ENCODE results near the gene TTC19.
"Not testable (repeated sequence)": the region's sequence is repeated elsewhere in the genome, so short reads cannot be mapped to it uniquely, and the experiment has no call there.

The TTC19 gene

DNA sequence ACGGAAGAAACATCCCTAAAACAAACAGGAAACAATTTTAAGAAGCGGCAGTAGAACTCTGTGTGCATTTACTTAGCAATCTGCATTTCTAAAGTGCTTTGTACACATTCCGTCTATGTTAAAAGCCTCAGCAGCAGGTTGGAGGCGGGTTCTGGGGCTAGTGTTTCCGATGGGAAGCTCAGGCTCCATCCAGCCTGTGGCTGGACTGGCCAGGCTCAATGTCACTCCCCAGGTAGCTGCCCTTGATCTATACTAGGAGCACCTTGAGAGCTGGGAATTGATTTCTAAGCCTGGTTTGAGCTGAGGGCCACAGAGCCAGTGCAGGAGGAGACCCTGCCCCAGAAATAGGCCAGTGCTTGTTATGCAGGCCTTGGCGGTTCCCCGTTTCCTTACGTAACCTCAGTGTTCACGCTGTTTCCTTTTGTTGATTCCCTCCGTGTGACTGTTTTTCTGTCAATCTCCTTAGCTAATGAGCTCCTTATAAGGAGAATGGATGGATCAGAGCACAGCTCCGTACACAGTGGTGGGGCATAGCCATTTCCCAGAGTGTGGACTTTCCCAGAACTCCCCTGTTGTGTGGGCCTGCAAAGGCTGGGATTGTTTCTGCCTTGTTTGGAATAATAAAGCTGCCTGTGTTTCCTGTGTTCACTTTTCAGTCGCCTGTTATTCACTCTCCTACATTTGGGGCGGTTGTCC lies 33.3 kb upstream of the TTC19 start:
- ATAC-seq (replicated peaks; ENCODE audit: extremely low read depth, poor library complexity, severe bottlenecking), result no peak
- Mint-ChIP-seq H3K9me3 (no peaks in the 10 kb centered on the region), H3K27me3 (peaks cover 32% of the 10 kb centered on the region), H3K4me3 (no peak overlapping the region), H3K27ac (ENCODE audit: low read depth) (no peak overlapping the region), H3K36me3 (ENCODE audit: insufficient read depth) (no peaks in the 10 kb centered on the region), H3K4me1 (no peaks in the 10 kb centered on the region)
- no peak for DNase-seq (ENCODE audit: low spot score in 2 of 2)

DNA sequence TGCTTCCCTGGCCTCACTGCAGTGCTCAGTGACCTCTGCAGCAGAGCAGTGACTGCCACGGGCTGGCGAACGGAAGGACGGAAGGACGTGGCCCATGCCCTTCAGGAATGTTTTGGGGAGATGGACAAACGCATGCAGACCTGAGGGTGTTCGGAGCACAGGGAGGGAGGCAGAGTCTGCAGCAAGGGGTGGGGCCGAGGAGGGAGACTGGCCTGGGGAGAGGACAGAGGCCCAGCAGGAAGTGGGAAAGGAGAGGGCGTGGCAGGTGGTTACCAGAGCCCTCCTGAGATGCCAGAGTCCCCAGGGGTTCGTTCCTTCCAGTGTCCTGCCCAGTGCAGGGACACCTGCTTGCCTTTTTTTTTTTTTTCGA lies 32.8 kb upstream of the TTC19 start:
- H3K27me3 Mint-ChIP-seq, result peaks cover 32% of the 10 kb centered on the region
- no peak overlapping the region for H3K4me3 Mint-ChIP-seq
- H3K4me1 Mint-ChIP-seq, result no peaks in the 10 kb centered on the region
- no peak for ATAC-seq (replicated peaks; ENCODE audit: extremely low read depth, poor library complexity, severe bottlenecking)
- H3K9me3 Mint-ChIP-seq, result no peaks in the 10 kb centered on the region
- no peak for DNase-seq (ENCODE audit: low spot score in 2 of 2)
- H3K27ac Mint-ChIP-seq (ENCODE audit: low read depth), result no peak overlapping the region
- no peaks in the 10 kb centered on the region for H3K36me3 Mint-ChIP-seq (ENCODE audit: insufficient read depth)

DNA sequence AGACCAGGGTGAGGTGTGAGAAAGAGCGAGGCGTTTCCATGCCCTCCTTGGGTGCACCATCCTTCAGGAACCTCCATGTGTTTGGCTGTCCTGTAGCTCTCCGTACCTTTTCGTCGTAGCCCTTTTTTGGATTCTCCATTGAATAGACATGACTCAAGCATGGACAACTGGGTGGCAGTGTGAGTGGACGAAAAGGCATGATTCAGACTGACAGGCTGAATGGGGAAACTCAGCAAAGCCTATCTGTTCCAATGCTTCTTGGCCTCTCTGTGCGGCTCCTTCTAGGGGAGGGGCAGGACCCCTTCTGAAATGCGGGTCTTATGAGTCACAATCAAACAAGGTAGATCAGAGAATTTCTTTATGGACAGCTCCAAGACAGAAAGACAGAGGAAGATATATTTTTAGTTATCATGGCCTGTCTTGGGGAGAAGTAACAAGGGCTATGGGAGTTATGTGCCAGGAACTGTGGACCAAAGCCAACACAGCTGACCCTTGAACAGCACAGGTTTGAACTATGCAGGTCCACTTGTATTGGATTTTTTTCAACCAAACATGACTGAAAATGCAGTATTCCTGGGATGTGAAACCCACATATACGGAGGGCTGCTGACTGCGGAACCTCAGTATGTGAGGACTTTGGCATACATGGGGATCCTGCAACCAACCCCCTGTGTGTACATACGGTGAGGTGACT lies 31.8 kb upstream of the TTC19 start:
- no peaks in the 10 kb centered on the region for H3K36me3 Mint-ChIP-seq (ENCODE audit: insufficient read depth)
- no peak overlapping the region for H3K4me3 Mint-ChIP-seq
- no peaks in the 10 kb centered on the region for H3K9me3 Mint-ChIP-seq
- H3K27me3 Mint-ChIP-seq, result peaks cover 32% of the 10 kb centered on the region
- DNase-seq (ENCODE audit: low spot score in 2 of 2) (no peak), ATAC-seq (replicated peaks; ENCODE audit: extremely low read depth, poor library complexity, severe bottlenecking) (no peak)
- no peak overlapping the region for H3K27ac Mint-ChIP-seq (ENCODE audit: low read depth)
- H3K4me1 Mint-ChIP-seq, result no peaks in the 10 kb centered on the region

DNA sequence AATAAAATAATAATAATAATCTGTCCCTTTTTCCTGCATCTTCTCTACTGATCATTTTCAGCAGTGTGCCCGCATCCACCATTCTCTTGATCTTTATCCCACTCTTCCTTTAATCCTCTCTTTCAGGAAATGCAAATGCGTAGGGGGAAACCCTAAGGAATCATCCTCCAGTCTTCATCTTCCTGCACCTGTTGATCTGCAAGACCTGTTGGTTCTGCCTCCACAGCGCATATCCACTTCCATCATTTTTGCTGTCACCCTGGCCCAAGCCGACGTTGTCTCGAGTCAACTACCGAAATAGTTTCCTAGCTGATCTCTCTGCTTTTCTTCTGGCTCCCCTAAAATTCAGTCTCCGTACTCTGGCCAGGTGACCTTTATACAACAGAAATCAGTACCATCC lies 30.2 kb upstream of the TTC19 start:
- H3K4me1 Mint-ChIP-seq, result no peaks in the 10 kb centered on the region
- H3K27me3 Mint-ChIP-seq, result peaks cover 32% of the 10 kb centered on the region
- no peak overlapping the region for H3K27ac Mint-ChIP-seq (ENCODE audit: low read depth)
- H3K9me3 Mint-ChIP-seq, result no peaks in the 10 kb centered on the region
- DNase-seq (ENCODE audit: low spot score in 2 of 2), result no peak
- ATAC-seq (replicated peaks; ENCODE audit: extremely low read depth, poor library complexity, severe bottlenecking), result no peak
- H3K4me3 Mint-ChIP-seq, result no peak overlapping the region
- H3K36me3 Mint-ChIP-seq (ENCODE audit: insufficient read depth), result peaks cover 1% of the 10 kb centered on the region

DNA sequence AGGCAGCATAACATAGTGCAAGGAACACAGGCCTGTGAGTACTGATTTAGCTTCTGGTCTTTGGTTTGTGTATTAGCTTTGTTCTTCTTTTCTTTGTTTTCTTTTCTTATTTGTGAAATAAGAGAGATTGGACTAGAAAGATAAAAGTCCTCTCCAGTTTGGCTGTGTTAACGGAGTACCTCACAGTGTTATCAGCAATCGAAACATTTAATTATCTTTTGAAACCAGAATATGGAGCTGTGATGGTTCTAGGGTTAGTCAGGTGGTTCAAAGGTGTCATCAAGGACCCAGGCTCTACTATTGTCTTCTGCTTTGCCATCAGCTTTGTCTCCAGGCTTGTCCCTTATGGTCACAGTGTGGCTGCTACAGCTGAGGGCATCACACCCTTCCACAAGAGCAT lies 29.1 kb upstream of the TTC19 start:
- DNase-seq (ENCODE audit: low spot score in 2 of 2) (no peak), ATAC-seq (replicated peaks; ENCODE audit: extremely low read depth, poor library complexity, severe bottlenecking) (no peak)
- peaks cover 1% of the 10 kb centered on the region for H3K36me3 Mint-ChIP-seq (ENCODE audit: insufficient read depth)
- no peaks in the 10 kb centered on the region for H3K4me1 Mint-ChIP-seq
- H3K27me3 Mint-ChIP-seq, result peaks cover 26% of the 10 kb centered on the region
- no peaks in the 10 kb centered on the region for H3K9me3 Mint-ChIP-seq
- no peak overlapping the region for H3K4me3 Mint-ChIP-seq
- H3K27ac Mint-ChIP-seq (ENCODE audit: low read depth), result no peak overlapping the region

DNA sequence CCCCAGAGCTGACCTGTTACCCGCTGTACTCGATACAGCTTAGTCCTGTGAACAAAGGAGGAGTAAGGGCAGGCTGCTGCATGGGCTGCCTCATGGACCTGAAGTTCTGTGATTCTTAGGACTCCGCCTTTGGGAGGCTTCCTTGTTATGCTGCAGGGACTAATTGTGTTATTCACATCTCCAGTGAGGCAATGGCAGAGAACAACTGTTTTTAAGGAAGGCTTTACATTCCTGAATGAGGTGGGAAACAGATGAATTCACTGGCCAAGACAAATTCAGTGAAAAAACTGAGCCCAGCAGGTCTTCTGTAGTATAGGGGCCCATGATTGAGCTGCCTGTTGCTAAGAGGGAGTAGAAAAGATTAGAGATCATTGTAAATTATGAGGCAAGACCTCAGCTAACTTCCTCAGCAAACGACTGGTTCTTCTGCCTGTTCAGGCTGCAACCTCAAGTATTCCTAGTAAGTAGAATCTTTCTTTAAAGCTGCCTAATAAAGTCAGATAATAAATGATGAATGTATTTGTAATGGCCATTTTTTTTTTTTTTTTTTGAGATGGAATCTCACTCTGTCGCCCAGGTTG lies 28.4 kb upstream of the TTC19 start:
- ATAC-seq (replicated peaks; ENCODE audit: extremely low read depth, poor library complexity, severe bottlenecking) (no peak), DNase-seq (ENCODE audit: low spot score in 2 of 2) (no peak)
- peaks cover 1% of the 10 kb centered on the region for H3K36me3 Mint-ChIP-seq (ENCODE audit: insufficient read depth)
- no peaks in the 10 kb centered on the region for H3K9me3 Mint-ChIP-seq
- H3K4me1 Mint-ChIP-seq, result no peaks in the 10 kb centered on the region
- H3K27ac Mint-ChIP-seq (ENCODE audit: low read depth), result no peak overlapping the region
- peaks cover 20% of the 10 kb centered on the region for H3K27me3 Mint-ChIP-seq
- H3K4me3 Mint-ChIP-seq, result no peak overlapping the region

DNA sequence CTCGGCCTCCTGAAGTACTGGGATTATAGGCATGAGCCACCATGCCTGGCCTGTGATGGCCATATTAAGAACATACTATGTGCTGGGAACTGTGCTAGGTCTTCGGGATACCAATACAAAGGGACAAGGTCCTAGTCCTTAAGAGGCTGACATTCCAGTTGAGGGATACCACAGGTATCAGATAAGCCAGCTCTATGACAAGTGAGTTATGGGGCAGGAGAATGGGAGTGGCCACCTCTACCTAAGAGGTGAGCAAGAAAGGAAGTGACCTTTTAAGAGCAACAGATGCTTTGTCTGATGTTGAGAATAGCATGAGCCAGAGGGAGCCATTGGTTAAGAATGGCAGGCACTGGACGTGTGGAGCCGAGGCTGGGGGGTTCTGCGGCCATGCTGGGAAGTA lies 27.7 kb upstream of the TTC19 start:
- Mint-ChIP-seq H3K36me3 (ENCODE audit: insufficient read depth) (peaks cover 3% of the 10 kb centered on the region), H3K27me3 (peaks cover 13% of the 10 kb centered on the region), H3K27ac (ENCODE audit: low read depth) (no peak overlapping the region), H3K9me3 (no peaks in the 10 kb centered on the region), H3K4me1 (no peaks in the 10 kb centered on the region), H3K4me3 (no peak overlapping the region)
- DNase-seq (ENCODE audit: low spot score in 2 of 2) (no peak), ATAC-seq (replicated peaks; ENCODE audit: extremely low read depth, poor library complexity, severe bottlenecking) (no peak)

DNA sequence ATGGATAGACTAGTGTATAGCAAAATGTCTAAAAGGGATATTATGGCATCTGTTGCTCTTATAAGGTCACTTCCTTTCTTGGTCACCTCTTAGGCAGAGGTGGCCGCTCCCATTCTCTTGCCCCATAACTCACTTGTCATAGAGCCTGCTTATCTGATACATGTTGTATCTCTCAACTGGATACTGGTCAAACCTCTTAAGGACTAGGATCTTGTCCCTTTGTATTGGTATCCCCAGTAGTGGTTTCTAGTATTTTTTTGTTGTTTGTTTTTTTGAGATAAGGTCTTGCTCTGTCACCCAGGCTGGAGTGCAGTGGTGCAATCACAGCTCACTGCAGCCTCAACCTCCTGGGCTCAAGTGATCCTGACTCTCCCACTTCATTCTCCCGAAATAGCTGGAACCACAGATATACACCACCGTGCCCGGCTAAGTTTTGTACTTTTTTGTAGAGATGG lies 27.1 kb upstream of the TTC19 start:
- H3K9me3 Mint-ChIP-seq, result no peaks in the 10 kb centered on the region
- H3K27me3 Mint-ChIP-seq, result peaks cover 9% of the 10 kb centered on the region
- no peaks in the 10 kb centered on the region for H3K4me1 Mint-ChIP-seq
- ATAC-seq (replicated peaks; ENCODE audit: extremely low read depth, poor library complexity, severe bottlenecking), result no peak
- no peak for DNase-seq (ENCODE audit: low spot score in 2 of 2)
- peaks cover 7% of the 10 kb centered on the region for H3K36me3 Mint-ChIP-seq (ENCODE audit: insufficient read depth)
- no peak overlapping the region for H3K27ac Mint-ChIP-seq (ENCODE audit: low read depth)
- no peak overlapping the region for H3K4me3 Mint-ChIP-seq

DNA sequence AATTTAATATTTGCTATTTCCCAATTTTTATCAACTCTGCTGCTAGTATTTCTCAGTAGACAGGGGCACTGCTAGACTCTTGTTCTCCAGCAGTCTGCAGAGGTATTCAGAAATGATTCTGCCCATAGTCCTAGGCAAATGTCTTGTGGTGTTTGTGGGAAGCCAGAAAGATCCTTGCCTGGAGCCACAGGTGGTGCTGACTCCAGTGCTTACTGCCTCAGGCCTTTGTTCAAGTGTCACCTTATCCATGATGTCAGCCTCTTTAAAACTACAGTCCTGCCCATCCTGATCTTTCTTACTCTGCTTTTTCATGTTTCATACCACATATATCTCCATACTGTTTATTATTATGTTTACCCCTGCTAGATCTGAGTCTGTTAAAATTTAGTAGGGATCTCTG lies 26.6 kb upstream of the TTC19 start:
- Mint-ChIP-seq H3K9me3 (no peaks in the 10 kb centered on the region), H3K36me3 (ENCODE audit: insufficient read depth) (peaks cover 11% of the 10 kb centered on the region), H3K27me3 (peaks cover 4% of the 10 kb centered on the region), H3K4me3 (no peak overlapping the region), H3K4me1 (no peaks in the 10 kb centered on the region), H3K27ac (ENCODE audit: low read depth) (no peak overlapping the region)
- ATAC-seq (replicated peaks; ENCODE audit: extremely low read depth, poor library complexity, severe bottlenecking), result no peak
- DNase-seq (ENCODE audit: low spot score in 2 of 2), result no peak

DNA sequence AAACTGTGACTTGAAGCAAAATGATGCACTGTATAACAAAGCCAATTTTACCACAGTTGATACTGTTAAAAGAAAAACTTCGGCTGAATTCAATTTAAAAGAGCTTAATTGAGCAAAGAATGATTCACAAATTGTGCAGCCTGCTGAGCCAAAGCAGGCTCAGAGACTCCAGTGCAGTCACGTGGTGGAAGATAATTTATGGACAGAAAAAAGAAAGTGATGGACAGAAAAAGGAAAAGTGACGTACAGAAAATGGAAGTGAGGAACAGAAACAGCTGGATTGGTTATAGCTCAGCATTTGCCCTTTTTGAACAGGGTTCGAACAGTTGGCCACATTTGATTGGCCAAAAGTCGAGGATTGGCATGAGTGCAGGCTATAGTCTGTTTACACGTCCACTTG lies 25.8 kb upstream of the TTC19 start:
- H3K9me3 Mint-ChIP-seq, result no peaks in the 10 kb centered on the region
- peaks cover 14% of the 10 kb centered on the region for H3K36me3 Mint-ChIP-seq (ENCODE audit: insufficient read depth)
- H3K27ac Mint-ChIP-seq (ENCODE audit: low read depth), result no peak overlapping the region
- H3K27me3 Mint-ChIP-seq, result no peaks in the 10 kb centered on the region
- H3K4me3 Mint-ChIP-seq, result no peak overlapping the region
- ATAC-seq (replicated peaks; ENCODE audit: extremely low read depth, poor library complexity, severe bottlenecking) (no peak), DNase-seq (ENCODE audit: low spot score in 2 of 2) (no peak)
- H3K4me1 Mint-ChIP-seq, result no peaks in the 10 kb centered on the region

DNA sequence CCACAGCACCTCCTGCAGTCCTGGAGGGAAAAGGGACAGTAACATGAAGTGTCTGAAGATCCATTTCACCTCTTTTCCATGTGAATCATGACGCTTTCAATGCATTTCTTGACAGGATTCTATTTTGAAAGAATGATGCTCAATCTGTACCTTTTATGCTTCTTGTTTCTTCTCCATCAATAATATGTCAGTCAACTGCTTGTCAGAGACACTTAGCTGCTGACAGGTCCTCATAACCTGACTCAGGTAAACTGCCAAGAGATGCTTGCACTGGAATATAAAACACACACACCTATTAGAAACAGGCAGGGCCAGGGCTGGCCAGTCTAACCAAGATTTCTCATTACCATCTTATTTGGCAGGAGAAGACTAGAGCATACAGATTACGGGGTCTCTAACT lies 21.7 kb upstream of the TTC19 start:
- DNase-seq (ENCODE audit: low spot score in 2 of 2) (no peak), ATAC-seq (replicated peaks; ENCODE audit: extremely low read depth, poor library complexity, severe bottlenecking) (no peak)
- Mint-ChIP-seq H3K4me1 (peaks cover 5% of the 10 kb centered on the region), H3K27me3 (no peaks in the 10 kb centered on the region), H3K27ac (ENCODE audit: low read depth) (no peak overlapping the region), H3K9me3 (no peaks in the 10 kb centered on the region), H3K4me3 (no peak overlapping the region), H3K36me3 (ENCODE audit: insufficient read depth) (peaks cover 18% of the 10 kb centered on the region)

DNA sequence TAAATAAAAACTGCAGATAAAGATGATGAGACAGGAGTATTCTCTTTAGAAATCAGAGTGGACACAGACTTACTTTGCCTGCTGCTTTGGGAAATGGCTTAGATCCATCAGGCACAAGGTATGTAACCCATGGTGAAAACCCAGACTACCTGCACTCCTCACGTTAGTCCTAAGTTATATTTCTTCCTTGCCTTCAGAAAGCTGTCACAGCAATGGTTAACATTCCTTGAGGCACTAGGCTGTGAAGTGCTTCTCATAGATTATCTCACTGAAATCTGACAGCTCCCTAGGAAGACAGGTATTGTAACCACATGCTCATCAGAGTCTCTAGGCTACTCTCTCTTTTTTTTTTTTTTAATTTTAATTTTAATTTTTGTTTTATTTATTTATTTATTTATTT lies 21.0 kb upstream of the TTC19 start:
- no peak overlapping the region for H3K4me3 Mint-ChIP-seq
- ATAC-seq (replicated peaks; ENCODE audit: extremely low read depth, poor library complexity, severe bottlenecking) (no peak), DNase-seq (ENCODE audit: low spot score in 2 of 2) (no peak)
- no peak overlapping the region for H3K27ac Mint-ChIP-seq (ENCODE audit: low read depth)
- peaks cover 19% of the 10 kb centered on the region for H3K36me3 Mint-ChIP-seq (ENCODE audit: insufficient read depth)
- H3K4me1 Mint-ChIP-seq, result peaks cover 5% of the 10 kb centered on the region
- H3K27me3 Mint-ChIP-seq, result no peaks in the 10 kb centered on the region
- H3K9me3 Mint-ChIP-seq, result no peaks in the 10 kb centered on the region

DNA sequence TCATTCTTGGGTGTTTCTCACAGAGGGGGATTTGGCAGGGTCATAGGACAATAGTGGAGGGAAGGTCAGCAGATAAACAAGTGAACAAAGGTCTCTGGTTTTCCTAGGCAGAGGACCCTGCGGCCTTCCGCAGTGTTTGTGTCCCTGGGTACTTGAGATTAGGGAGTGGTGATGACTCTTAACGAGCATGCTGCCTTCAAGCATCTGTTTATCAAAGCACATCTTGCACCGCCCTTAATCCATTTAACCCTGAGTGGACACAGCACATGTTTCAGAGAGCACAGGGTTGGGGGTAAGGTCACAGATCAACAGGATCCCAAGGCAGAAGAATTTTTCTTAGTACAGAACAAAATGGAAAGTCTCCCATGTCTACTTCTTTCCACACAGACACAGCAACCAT lies 20.6 kb upstream of the TTC19 start:
- DNase-seq (ENCODE audit: low spot score in 2 of 2); H3K4me1 Mint-ChIP-seq; H3K4me3 Mint-ChIP-seq; H3K27me3 Mint-ChIP-seq; ATAC-seq (replicated peaks; ENCODE audit: extremely low read depth, poor library complexity, severe bottlenecking); H3K9me3 Mint-ChIP-seq; H3K27ac Mint-ChIP-seq (ENCODE audit: low read depth): not testable (repeated sequence)
- H3K36me3 Mint-ChIP-seq (ENCODE audit: insufficient read depth), result peaks cover 22% of the 10 kb centered on the region

Data from central memory CD8-positive, alpha-beta T cell (primary cell).